M059J (cell line): ENCODE data around the gene SOCS7. TPM values are rescaled to one million over a fixed set of nuclear protein-coding genes. Genes with fewer than 3 reads are reported as not detected.
"Not testable (repeated sequence)": the region's sequence is repeated elsewhere in the genome, so short reads cannot be mapped to it uniquely, and the experiment has no call there.

Experiments
- DNase-seq: peaks from one replicate; pipeline ENCODE4 v3.0.0-alpha.2; 2012; ENCODE audit warnings: low read depth
- total RNA-seq: library from RNA; depleted of rRNA; stranded (reverse); fragments of >200 nt; shearing (Covaris generic); gene quantifications from 2 replicates; pipeline ENCODE4 v1.2.3, GENCODE V29; 2014

Gene SOCS7
- total RNA-seq, 1 experiment from 2014 or later = 9.7 TPM

DNA sequence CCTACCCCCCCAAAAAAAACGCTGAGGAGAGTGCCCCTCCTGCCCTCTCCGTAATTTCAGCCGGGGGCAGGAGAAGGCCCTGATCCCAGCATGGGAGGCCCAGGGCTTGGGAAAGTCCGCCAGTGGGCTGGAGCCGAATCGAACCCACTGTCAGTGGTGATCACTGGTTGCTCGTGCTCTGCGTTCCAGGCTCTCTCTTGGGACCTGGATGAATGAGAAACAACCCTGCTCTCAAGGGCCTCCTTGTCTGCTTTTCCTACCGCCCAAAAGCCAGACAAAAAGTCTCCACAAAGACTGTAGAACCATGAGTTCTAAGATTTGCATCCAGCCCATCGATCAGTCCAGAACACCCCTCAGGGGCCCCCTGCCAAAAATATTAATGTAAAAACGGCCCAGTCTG, 84.7 kb downstream of the SOCS7 start:
- DNase-seq = no peak

DNA sequence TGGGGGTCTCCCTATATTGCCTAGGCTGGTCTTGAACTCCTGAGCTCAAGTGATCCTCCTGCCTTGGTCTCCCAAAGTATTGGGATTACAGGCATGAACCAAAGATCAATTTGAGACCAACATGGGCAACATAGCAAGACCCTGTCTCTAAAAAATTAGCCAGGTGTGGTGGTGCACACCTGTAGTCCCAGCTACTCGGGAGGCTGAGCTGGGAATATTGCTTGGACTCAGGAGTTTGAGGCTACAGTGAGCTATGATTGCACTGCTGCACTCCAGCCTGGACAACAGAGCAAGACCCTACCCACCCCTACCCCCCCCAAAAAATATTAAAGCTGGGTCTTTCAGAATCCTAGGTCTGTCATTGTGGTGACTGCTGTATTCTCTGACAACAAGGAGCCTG, 85.7 kb downstream of the SOCS7 start:
- not testable (repeated sequence) for DNase-seq

DNA sequence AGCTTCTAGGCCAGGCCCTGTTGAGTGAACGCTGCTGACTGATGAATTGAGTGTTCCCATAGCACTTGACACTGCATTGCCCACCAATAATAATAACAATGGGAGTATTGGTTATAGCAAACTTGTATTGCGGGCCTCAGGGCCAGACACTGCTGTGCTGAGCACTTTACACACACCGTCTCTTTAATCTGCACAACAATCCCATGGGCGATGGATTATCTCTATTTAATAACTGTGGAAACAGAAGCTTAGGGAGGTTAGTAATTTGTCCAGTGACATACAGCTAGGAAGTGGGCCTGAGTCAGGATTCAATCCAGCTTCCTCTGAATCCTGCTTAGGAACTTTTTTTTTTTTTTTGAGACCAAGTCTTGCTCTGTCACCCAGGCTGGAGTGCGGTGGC, 87.8 kb downstream of the SOCS7 start:
- no peak for DNase-seq

GRCh38 chr17:38440614-38441397, 89.2 kb downstream of the SOCS7 start:
- DNase-seq = no peak

DNA sequence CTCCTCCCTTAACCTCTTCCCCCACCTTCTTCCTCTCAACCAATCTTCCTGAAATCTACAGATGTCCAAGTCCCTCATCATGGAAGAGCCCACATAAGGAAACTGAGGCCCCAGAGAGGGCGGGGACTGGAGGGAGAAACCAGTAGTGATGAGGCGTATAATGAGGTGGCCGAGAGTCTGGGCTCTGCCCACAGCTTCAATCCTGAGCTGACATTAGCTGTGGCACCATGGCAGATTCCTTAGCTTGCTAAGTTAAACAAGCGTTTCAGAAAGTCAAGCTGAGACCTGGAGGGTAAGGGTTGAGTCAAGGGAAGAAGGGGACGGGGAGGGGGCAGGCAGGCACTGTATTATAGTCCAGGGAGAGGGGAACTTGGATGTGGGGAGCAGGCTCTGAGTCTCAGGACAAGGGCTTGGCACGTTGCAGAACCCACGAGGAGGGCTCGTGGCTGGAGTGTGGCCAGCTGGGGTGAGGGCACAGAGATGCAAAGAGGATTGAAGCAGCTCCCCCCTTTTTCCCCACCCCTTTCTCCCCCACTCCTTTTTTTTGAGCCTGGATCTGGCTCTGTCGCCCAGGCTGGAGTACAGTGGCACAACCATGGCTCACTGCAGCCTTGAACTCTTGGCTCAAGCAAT, 89.9 kb downstream of the SOCS7 start:
- no peak for DNase-seq

- DNase-seq = no peak
Measured at GRCh38 chr17:38442548-38442947, 90.9 kb downstream of the SOCS7 start.

DNA sequence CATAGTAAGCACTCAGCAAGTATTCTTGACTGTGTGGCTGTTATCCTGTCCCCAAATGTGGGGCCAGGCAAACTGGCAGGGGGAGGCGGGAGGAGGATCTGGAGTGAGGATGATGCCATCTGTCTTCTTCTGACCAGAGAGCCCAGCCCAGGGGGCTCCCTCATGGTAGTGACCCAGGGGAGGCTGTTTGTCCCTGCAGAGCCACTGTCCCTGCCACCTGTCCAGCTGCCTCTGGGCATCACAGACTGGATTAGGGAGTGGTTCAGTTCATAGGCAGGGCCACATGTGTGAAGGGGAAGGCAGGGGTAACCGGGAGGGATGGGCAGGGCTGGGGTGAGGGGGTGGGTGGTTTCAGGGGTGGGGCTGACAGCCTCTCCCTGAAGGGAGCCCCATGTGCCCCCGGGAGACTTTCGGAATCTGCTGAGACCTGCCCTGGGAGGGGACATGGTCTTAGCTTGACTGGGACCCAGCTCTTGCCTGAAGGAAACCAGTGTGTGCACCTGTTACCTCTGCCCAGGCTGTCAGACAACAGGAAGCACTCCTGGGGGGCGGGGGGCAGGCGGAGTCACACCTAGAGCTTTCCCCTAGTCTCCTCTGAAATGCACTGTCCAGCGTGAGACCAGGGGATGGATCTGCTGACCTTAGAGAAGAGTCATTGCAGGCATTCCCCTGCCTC, 91.8 kb downstream of the SOCS7 start:
- no peak for DNase-seq

DNA sequence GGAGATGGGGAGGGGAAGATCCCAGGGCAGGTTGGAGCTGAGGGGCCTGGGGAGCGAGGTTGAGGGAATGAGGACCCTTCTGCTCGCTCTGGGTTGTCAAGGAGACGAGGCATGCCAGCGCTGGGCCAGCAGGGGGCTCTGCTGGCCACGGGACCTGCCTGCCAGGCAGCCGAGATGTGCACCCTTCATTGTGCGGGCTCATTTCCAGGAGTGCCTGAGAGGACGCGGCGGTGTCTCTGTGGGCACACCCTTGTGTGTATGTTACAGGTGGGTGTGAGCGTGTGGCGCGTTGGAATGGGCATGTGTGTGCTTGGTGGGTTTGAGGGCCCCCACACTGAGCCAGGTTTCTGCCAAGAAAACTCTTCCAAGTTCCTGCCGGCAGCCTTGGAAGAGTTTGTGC, 92.5 kb downstream of the SOCS7 start:
- peak; percentile 60 for DNase-seq

DNA sequence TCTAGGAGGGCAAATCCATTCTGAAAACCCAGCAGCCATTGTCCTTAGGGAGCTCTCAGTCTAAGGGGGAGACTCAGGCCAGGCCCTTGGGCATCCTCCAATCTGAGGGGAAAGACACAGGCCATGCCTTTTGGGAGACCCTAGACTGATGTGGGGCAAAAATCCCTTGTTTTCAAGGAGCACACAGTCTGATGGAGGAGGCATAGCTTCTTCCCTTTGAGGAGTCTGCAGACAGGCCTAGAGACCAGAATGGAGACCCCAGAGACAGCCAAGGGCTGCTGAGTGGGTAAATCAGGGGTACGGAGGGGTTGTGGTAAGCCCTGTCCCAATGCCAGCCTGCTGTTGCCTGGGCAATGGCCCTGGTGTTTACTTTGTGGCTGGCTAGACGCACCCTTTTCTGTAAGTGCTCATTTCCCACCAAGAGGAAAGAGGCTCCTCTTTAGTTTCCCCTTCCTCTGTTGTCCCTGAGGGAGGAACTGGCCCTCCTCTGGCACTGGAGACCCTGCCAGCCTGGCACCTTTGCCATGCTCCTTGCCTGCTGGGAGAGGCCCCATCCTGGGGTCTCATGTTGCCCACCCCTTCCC, 96.0 kb downstream of the SOCS7 start:
- DNase-seq = peak; percentile 75

- DNase-seq = peak; percentile 61
Measured at GRCh38 chr17:38448208-38448771, 96.6 kb downstream of the SOCS7 start.

DNA sequence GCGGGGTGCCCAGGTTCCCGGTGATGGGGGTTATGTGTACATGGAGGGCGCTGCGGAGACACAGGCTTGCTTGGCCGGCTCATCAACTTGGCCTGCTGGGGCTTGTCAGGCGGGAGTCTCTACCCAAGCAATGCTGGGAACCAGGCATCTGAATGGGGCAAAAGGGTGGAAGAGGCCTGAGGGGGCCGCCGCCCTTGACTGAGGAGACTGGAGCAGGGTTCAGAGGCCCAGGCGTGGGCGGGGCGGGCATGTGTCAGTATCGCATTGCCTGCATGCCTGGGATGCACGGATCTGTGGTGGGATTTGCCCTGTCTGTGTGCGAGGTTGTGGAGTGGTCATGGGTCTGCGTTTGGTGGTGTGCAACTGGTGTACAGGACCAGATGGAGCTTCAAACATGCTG, 97.7 kb downstream of the SOCS7 start:
- no peak for DNase-seq

DNA sequence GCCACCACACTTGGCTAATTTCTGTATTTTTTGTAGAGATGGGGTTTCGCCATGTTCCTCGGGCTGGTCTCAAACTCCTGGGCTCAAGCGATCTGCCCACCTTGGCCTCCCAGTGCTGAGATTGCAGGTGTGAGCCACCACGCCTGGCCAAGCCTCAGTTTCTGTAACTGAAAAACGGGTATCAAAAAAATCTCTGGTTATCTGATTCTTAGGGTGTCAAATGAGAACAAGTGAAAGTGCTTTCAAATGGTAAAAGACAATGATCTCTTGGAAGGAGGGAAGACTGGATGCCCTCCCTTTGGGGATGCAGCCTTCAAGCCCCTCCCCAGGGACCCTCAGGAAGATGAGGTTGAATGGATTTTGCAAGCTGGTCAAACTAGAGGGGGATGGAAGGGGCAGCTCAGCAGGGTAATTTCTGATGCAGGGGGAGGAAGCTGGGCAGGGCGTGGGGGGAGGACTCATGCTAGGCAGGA, 98.9 kb downstream of the SOCS7 start:
- no peak for DNase-seq

DNA sequence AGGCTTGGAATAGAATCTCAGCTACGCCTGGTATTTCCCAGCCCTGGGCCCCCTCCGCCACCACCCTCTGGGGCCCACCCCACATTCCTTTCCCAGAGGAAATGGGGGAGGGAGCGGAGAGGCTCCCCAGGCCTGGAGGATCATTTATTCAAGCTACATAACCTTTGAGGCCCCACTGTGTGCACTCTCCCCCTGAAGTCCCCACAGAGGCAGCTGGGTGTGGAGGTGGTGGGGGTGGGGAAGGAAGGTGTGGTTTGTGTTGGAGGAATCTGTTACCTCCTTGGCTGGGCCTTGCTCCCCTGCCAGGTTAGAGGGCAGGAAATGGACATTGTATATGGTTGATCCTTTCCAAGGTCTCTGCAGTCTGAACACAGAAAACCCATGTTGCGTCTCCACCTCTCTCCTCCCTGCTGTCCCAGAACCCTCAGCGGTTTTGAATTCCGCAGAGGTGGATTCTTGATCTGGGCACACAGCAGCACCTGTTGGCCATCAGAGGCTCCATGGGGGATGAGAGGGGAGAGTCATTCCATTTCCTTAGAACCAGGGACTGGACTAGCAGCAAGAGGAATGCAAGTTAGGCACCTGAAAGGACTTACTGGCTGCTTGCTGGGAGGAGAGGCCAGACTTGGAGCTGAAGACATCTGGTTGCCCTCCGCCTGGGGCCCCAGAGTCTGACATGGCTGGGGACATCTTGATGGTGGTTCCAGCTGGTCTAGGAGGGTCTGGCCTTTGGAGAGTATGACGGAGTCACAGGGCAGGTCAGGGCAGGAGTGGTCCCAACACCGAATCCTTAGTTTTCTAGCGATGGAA, 99.6 kb downstream of the SOCS7 start:
- DNase-seq = peak; percentile 79

DNA sequence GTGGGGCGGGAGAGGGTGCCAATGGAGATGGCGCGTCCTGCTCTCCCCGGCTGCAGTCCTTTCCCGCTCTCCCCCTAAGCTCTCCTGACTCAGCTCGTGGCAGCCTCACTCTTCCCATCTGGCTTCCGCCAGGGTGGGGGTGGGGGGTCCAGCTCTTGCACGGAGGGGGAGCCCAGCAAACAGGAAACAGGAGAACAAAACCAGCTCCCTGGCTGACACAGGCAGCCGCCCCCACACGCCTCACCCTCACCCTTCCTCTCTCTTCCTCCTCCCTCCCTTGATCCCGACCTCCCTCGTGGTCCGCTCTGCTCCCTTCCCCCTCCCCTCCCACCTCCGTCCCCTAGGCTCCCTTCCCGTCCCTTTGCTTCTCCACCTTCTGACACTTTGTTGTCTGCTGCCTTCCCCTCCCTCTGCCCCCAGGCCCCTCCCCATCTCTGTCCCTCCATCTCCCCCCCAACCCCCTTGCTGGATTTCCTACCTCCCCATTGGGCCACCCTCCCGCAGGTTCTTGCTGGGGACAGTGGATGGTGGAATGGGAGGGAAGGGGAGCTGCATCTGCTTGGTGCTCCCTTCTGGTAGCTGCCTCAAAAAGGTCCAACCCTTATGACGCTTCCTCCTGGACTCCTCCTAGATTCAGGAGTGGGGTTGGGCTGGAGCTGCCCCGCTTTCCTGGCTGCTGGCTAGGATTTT, 100.3 kb downstream of the SOCS7 start:
- peak; percentile 82 for DNase-seq

- DNase-seq = no peak
Measured at GRCh38 chr17:38452719-38453118, 101.1 kb downstream of the SOCS7 start.

DNA sequence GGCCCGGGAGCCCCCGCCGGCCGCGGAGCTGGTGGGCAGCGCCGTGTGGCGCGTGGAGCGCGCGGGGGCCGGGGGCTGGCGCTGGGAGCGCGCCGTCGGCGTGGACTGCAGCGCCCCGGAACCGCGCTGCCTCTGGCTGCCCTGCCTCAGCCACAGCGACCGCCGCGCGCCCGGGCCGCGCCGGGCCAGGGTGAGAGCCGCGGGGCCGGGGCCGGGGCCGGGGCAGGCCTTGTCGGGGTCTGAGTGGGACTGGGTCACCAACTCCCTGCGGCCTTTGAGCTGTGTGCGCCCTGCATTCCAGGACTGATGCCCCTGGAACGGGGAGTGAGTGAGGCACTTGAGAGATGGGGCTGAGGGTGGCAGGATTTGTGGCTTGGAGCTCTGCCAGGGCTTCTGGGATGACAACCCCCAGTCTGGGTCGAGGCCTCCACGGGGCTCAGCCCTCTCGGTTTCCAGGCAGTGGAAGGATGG, 102.3 kb downstream of the SOCS7 start:
- peak; percentile 84 for DNase-seq

- peak; percentile 95 for DNase-seq
Measured at GRCh38 chr17:38454532-38454931, 102.9 kb downstream of the SOCS7 start.
